CD4-positive, alpha-beta T cell (primary cell): ENCODE measurements around the gene COX7B. TPM values are rescaled to one million over a fixed set of nuclear protein-coding genes. Genes with fewer than 3 reads are reported as not detected.
"Not testable (repeated sequence)": the region's sequence is repeated elsewhere in the genome, so short reads cannot be mapped to it uniquely, and the experiment has no call there.

Experiments used
- ATAC-seq: fragments of 200-7000 bp; cut with Tn5 transposase; one replicate; pipeline ENCODE4 v1.10.0; 2022; ENCODE audit warnings: mild to moderate bottlenecking; ENCODE audit not compliant: poor library complexity
- CTCF ChIA-PET: fragments of 350-600 bp; sonication (Branson Sonifier 250); formaldehyde crosslinking; loops from one replicate; lab custom pipeline; 2021; ENCODE audit warnings: antibody characterized with exemption, inconsistent platforms; lab: Charles Lee
- POLR2A ChIA-PET: fragments of 350-600 bp; sonication (Branson Sonifier 250); formaldehyde crosslinking; loops from one replicate; lab custom pipeline; 2021; ENCODE audit warnings: antibody characterized with exemption, inconsistent platforms; lab: Charles Lee
- DNase-seq, 14 experiments: peaks; one replicate each; pipeline ENCODE4 v3.0.0-alpha.2; 2013 to 2020; ENCODE audit warnings: mixed read lengths in 2 of 14
- H3K27ac ChIP-seq, 2 donors: one replicate each; pipeline versions ENCODE4 v1.5.1 to v1.7.0; 2013; ENCODE audit warnings: low read length in 2 of 2, low read depth in 1 of 2, mild to moderate bottlenecking in 1 of 2
- H3K27me3 ChIP-seq, 2 experiments: 1 replicate in 1 of 2; 2 replicates in 1 of 2; pipeline versions ENCODE4 v1.6.1 to v1.7.0; 2013; ENCODE audit warnings: low read length in 2 of 2, control low read depth in 1 of 2, mild to moderate bottlenecking in 1 of 2, moderate library complexity in 1 of 2; ENCODE audit not compliant: insufficient read depth in 2 of 2, control insufficient read depth in 1 of 2
- H3K36me3 ChIP-seq: one replicate; pipeline ENCODE4 v1.6.1; 2013; ENCODE audit warnings: low read length, control low read depth; ENCODE audit not compliant: insufficient read depth
- H3K4me1 ChIP-seq: one replicate; pipeline ENCODE4 v1.6.1; 2013; ENCODE audit warnings: low read length, control low read depth; ENCODE audit not compliant: insufficient read depth
- H3K4me3 ChIP-seq: one replicate; pipeline ENCODE4 v1.5.1; 2013; ENCODE audit warnings: mild to moderate bottlenecking, low read length, moderate library complexity
- H3K9me3 ChIP-seq, 2 experiments: 1 replicate in 1 of 2; 2 replicates in 1 of 2; pipeline versions ENCODE4 v1.6.1 to v1.7.0; 2013; ENCODE audit warnings: low read length in 2 of 2, mild to moderate bottlenecking in 2 of 2, control low read depth in 1 of 2, moderate library complexity in 1 of 2; ENCODE audit not compliant: control insufficient read depth in 1 of 2, insufficient read depth in 1 of 2
- H3K27ac Mint-ChIP-seq: one replicate; pipeline ENCODE4 v1.8.0; 2020; ENCODE audit warnings: mixed read lengths
- H3K27me3 Mint-ChIP-seq: one replicate; pipeline ENCODE4 v1.8.0; 2021; ENCODE audit warnings: mixed read lengths
- H3K36me3 Mint-ChIP-seq: one replicate; pipeline ENCODE4 v1.8.0; 2021; ENCODE audit warnings: low read depth, mixed read lengths
- H3K4me1 Mint-ChIP-seq: one replicate; pipeline ENCODE4 v1.8.0; 2021; ENCODE audit warnings: low read depth, mixed read lengths
- H3K4me3 Mint-ChIP-seq: one replicate; pipeline ENCODE4 v1.8.0; 2020; ENCODE audit warnings: mild to moderate bottlenecking, mixed read lengths
- H3K9me3 Mint-ChIP-seq: one replicate; pipeline ENCODE4 v1.8.0; 2020; ENCODE audit warnings: mixed read lengths
- intact Hi-C, 2 experiments: fragments of 100-400 bp; cut with DNase I in 1 of 2; cut with micrococcal nuclease in 1 of 2; formaldehyde crosslinking; loops; one replicate each; pipeline versions ENCODE4 v1.15.1 to v1.9.0; 2023 to 2025; cut with DNase I, micrococcal nuclease
- total RNA-seq, 174 experiments: library from RNA in 2 of 174; stranded (reverse) in 2 of 174; gene quantifications; one replicate each; pipeline ENCODE4 v1.2.3 and lab custom pipeline; 2021 to 2026
- TF ChIP-seq, protein P1 (sequence below): fragments of 200-600 bp; IDR thresholded peaks from one replicate; pipeline ENCODE4 v1.8.0; 2022; ENCODE audit warnings: antibody characterized with exemption, mild to moderate bottlenecking

COX7B gene
- total RNA-seq, 2 experiments from 2014 or later: 106 to 117 TPM

DNA sequence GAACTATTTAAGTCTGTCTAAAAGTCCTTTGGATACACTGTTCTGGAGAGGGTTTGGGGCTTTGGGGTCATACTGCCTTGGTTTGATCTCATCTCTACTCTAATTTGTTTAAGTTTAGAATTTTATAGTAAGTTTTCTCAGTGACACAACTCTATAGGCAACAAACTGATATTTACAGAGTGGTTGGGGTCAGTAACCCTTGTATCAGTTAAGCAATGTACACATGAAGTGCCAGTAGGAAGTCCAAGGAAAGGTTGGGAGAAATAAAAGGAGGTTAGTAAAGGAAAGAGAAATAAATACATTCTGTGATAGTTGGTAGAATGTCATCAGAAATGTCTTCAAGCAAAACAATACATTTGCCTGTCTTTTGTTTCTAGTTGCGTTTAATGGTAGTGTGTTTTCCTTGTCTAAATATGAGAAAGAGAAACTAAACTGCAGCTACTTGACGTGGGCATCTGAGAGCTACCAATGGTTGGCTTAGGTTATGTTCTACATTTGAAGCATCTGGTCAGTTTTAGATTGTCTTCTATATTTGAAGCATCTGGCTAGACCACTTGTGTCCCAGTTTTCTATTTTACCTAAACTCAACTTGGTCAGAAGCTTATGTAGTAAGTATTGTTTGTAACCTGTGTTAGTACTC lies 18.1 kb downstream of the COX7B start:
- intact Hi-C loops: loop anchor here in 1 of 2 experiments (10.0 kb wide), 1 partner anchor 47 kb away; the partner anchor contains the start of gene PGAM4
- Histone ChIP-seq H3K36me3 (no peaks in the 10 kb centered on the region), H3K4me1 (peaks cover 4% of the 10 kb centered on the region), H3K27me3 (no peaks in the 10 kb centered on the region), H3K9me3 (no peaks in the 10 kb centered on the region), H3K27ac (no peak overlapping the region), H3K4me3 (peak overlapping the region; percentile 3)
- no peak for ATAC-seq
- peak in 1 of 14 experiments; percentile 8 for DNase-seq
- Mint-ChIP-seq H3K4me3 (peak overlapping the region; percentile 50), H3K9me3 (no peaks in the 10 kb centered on the region), H3K27me3 (no peaks in the 10 kb centered on the region), H3K4me1 (peaks cover 53% of the 10 kb centered on the region), H3K36me3 (peaks cover 6% of the 10 kb centered on the region), H3K27ac (peak overlapping the region; percentile 63)
- CTCF ChIA-PET: interaction anchor here (0.7 to 0.8 kb wide), 2 partner anchors 12 to 64 kb away, joined by 4 to 5 read pairs; no protein-coding TSS in a partner anchor
- POLR2A ChIA-PET: interaction anchor here (1.5 kb wide), 1 partner anchor 18 kb away, joined by 8 read pairs; the partner anchor contains the start of gene COX7B
- TF ChIP-seq, protein P1, sequence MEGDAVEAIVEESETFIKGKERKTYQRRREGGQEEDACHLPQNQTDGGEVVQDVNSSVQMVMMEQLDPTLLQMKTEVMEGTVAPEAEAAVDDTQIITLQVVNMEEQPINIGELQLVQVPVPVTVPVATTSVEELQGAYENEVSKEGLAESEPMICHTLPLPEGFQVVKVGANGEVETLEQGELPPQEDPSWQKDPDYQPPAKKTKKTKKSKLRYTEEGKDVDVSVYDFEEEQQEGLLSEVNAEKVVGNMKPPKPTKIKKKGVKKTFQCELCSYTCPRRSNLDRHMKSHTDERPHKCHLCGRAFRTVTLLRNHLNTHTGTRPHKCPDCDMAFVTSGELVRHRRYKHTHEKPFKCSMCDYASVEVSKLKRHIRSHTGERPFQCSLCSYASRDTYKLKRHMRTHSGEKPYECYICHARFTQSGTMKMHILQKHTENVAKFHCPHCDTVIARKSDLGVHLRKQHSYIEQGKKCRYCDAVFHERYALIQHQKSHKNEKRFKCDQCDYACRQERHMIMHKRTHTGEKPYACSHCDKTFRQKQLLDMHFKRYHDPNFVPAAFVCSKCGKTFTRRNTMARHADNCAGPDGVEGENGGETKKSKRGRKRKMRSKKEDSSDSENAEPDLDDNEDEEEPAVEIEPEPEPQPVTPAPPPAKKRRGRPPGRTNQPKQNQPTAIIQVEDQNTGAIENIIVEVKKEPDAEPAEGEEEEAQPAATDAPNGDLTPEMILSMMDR: no peak

DNA sequence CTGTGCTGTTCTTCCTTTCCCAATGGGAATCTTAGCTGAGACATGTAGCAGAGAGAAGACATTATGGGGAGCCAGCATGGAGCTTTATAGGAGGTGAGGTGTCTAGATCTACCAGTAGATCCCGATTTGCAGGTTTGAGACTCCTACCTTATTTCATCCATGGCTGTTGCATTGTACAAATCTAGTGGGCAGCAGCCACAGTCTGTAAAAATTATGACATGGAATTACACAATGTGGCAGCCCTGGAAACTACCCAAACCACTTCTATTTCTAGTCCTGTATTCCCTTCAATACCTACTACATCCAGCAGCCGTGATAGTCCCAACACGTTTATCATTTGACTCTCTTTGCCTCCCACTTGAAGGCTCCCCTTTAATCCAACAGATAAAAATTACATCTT lies 19.3 kb downstream of the COX7B start:
- intact Hi-C loops: loop anchor here in 1 of 2 experiments (10.0 kb wide), 1 partner anchor 46 kb away; the partner anchor contains the start of gene PGAM4
- Histone ChIP-seq H3K27me3 (no peaks in the 10 kb centered on the region), H3K4me1 (peaks cover 4% of the 10 kb centered on the region), H3K36me3 (no peaks in the 10 kb centered on the region), H3K4me3 (no peak overlapping the region), H3K9me3 (no peaks in the 10 kb centered on the region), H3K27ac (no peak overlapping the region)
- peaks cover 15% of the 10 kb centered on the region for H3K36me3 Mint-ChIP-seq
- ATAC-seq (no peak), DNase-seq (no peak)
- ChIA-PET CTCF (no interaction called here), POLR2A (interaction anchor here (0.8 to 1.5 kb wide), 2 partner anchors 19 to 142 kb away, joined by 3 to 8 read pairs; partner anchors contain the start of gene COX7B)
- peaks cover 53% of the 10 kb centered on the region for H3K4me1 Mint-ChIP-seq
- no peak overlapping the region for H3K4me3 Mint-ChIP-seq
- no peak overlapping the region for H3K27ac Mint-ChIP-seq
- H3K9me3 Mint-ChIP-seq: no peaks in the 10 kb centered on the region
- TF ChIP-seq, protein P1: no peak
- H3K27me3 Mint-ChIP-seq: no peaks in the 10 kb centered on the region

DNA sequence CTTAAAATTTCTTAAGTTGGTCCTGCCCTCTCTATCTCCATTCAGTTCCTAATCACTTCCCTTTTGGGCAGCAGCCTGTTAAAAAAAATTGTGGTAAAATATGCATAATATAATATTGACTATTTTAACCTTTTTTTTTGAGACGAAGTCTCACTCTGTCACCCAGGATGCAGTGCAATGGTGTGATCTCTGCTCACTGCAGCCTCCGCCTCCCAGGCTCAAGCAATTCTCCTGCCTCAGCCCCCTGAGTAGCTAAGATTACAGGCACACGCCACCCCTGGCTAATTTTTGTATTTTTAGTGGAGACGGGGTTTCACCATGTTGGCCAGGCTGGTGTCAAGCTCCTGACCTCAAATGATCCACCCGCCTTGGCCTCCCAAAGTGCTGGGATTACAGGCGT lies 20.1 kb downstream of the COX7B start:
- CTCF ChIA-PET, H3K4me3 Mint-ChIP-seq, H3K9me3 ChIP-seq, H3K27ac Mint-ChIP-seq, H3K27me3 ChIP-seq, H3K36me3 ChIP-seq, H3K27ac ChIP-seq, H3K9me3 Mint-ChIP-seq, H3K4me3 ChIP-seq, H3K4me1 ChIP-seq, ATAC-seq, DNase-seq, H3K27me3 Mint-ChIP-seq: not testable (repeated sequence)
- H3K4me1 Mint-ChIP-seq: peaks cover 54% of the 10 kb centered on the region
- intact Hi-C loops: loop anchor here in 1 of 2 experiments (10.0 kb wide), 1 partner anchor 45 kb away; the partner anchor contains the start of gene PGAM4
- H3K36me3 Mint-ChIP-seq: peaks cover 16% of the 10 kb centered on the region
- POLR2A ChIA-PET: interaction anchor here (1.0 kb wide), 1 partner anchor 9 kb away, joined by 3 read pairs; the partner anchor contains the start of gene ATP7A
